DND-41 (cell line): ENCODE results near the gene FAM83C.

Source experiments
- EZH2 ChIP-seq: IDR thresholded peaks from 3 replicates; pipeline ENCODE4 v1.6.1; 2012; ENCODE audit warnings: borderline replicate concordance, low read depth, mild to moderate bottlenecking, moderate library complexity, low read length, inconsistent platforms; ENCODE audit not compliant: severe bottlenecking
- TF ChIP-seq, protein P1 (sequence below): IDR thresholded peaks from 2 replicates; pipeline ENCODE4 v1.5.1; 2012; ENCODE audit warnings: borderline replicate concordance, low read length, moderate library complexity, mild to moderate bottlenecking; ENCODE audit not compliant: poor library complexity, severe bottlenecking; ENCODE audit errors: extremely low read depth

DNA sequence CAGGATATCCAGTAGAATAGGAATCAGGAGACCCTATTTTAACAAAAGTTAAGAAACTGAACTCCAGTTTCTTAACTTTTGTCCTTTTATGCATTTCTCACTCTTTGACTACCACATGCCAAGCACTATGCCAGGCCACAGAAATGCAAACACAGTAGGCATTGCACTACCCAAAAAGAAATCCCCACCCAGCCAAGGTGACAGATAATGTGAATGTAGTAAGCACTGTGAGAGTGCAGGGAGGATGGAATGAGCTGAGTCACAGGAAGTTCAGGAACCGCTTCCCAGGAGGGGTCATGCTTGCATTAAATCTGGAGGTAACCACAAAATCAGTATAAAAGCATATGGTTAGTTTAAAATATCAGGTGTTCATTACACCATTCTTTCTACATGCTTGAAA is 20.1 kb upstream of the FAM83C start:
- TF ChIP-seq, protein P1, sequence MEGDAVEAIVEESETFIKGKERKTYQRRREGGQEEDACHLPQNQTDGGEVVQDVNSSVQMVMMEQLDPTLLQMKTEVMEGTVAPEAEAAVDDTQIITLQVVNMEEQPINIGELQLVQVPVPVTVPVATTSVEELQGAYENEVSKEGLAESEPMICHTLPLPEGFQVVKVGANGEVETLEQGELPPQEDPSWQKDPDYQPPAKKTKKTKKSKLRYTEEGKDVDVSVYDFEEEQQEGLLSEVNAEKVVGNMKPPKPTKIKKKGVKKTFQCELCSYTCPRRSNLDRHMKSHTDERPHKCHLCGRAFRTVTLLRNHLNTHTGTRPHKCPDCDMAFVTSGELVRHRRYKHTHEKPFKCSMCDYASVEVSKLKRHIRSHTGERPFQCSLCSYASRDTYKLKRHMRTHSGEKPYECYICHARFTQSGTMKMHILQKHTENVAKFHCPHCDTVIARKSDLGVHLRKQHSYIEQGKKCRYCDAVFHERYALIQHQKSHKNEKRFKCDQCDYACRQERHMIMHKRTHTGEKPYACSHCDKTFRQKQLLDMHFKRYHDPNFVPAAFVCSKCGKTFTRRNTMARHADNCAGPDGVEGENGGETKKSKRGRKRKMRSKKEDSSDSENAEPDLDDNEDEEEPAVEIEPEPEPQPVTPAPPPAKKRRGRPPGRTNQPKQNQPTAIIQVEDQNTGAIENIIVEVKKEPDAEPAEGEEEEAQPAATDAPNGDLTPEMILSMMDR: no peak
- TF ChIP-seq EZH2: no peak
